HG02610 (cell line): ENCODE data around the gene PARP14.
"Not testable (repeated sequence)": the region's sequence is repeated elsewhere in the genome, so short reads cannot be mapped to it uniquely, and the experiment has no call there.

Source experiments
- ATAC-seq: cut with Tn5 transposase; IDR thresholded peaks from one replicate; pipeline ENCODE4 v1.9.1; 2021; ENCODE audit warnings: mild to moderate bottlenecking, moderate library complexity; ENCODE audit not compliant: unreplicated experiment

Gene PARP14, protein sequence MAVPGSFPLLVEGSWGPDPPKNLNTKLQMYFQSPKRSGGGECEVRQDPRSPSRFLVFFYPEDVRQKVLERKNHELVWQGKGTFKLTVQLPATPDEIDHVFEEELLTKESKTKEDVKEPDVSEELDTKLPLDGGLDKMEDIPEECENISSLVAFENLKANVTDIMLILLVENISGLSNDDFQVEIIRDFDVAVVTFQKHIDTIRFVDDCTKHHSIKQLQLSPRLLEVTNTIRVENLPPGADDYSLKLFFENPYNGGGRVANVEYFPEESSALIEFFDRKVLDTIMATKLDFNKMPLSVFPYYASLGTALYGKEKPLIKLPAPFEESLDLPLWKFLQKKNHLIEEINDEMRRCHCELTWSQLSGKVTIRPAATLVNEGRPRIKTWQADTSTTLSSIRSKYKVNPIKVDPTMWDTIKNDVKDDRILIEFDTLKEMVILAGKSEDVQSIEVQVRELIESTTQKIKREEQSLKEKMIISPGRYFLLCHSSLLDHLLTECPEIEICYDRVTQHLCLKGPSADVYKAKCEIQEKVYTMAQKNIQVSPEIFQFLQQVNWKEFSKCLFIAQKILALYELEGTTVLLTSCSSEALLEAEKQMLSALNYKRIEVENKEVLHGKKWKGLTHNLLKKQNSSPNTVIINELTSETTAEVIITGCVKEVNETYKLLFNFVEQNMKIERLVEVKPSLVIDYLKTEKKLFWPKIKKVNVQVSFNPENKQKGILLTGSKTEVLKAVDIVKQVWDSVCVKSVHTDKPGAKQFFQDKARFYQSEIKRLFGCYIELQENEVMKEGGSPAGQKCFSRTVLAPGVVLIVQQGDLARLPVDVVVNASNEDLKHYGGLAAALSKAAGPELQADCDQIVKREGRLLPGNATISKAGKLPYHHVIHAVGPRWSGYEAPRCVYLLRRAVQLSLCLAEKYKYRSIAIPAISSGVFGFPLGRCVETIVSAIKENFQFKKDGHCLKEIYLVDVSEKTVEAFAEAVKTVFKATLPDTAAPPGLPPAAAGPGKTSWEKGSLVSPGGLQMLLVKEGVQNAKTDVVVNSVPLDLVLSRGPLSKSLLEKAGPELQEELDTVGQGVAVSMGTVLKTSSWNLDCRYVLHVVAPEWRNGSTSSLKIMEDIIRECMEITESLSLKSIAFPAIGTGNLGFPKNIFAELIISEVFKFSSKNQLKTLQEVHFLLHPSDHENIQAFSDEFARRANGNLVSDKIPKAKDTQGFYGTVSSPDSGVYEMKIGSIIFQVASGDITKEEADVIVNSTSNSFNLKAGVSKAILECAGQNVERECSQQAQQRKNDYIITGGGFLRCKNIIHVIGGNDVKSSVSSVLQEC (N-terminal part only)

GRCh38 chr3:122680475-122681283, at the start of gene PARP14:
TSS of gene PARP14 (plus strand) at chr3:122680839. CDS start at chr3:122680884, 45 bp downstream.
- ATAC-seq, result peak; percentile 48

- ATAC-seq, result no peak
Measured at GRCh38 chr3:122635789-122636188, 44.9 kb upstream of the PARP14 start.

DNA sequence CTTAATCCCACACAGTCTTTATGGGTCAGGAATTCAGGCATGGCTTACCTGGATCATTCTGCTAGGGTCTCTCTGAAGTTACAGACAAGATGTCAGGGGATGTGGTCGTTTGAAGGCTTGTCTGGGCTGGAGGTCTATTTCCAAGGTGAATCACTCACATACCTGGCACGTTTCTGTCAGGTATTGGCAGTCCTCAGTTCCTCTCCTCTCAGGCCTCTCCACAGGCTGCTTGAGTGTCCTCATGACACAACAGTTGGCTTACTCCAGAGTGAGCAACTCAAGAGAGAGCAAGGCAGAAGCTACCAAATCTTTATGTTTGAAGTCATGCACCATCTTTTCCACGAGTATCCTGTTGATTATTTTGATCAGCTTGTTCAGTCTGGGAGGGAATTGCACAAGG, 43.9 kb upstream of the PARP14 start:
- no peak for ATAC-seq

- ATAC-seq, result no peak
Measured at GRCh38 chr3:122640437-122640999, 40.1 kb upstream of the PARP14 start.

- ATAC-seq, result peak; percentile 73
Measured at GRCh38 chr3:122642935-122643334, 37.7 kb upstream of the PARP14 start.

GRCh38 chr3:122646146-122646988, 34.3 kb upstream of the PARP14 start:
- ATAC-seq, result peak; percentile 57

GRCh38 chr3:122651233-122651907, 29.3 kb upstream of the PARP14 start:
- not testable (repeated sequence) for ATAC-seq

- ATAC-seq, result not testable (repeated sequence)
Measured at GRCh38 chr3:122651962-122652361, 28.7 kb upstream of the PARP14 start.

- not testable (repeated sequence) for ATAC-seq
Measured at GRCh38 chr3:122658336-122658735, 22.3 kb upstream of the PARP14 start.

DNA sequence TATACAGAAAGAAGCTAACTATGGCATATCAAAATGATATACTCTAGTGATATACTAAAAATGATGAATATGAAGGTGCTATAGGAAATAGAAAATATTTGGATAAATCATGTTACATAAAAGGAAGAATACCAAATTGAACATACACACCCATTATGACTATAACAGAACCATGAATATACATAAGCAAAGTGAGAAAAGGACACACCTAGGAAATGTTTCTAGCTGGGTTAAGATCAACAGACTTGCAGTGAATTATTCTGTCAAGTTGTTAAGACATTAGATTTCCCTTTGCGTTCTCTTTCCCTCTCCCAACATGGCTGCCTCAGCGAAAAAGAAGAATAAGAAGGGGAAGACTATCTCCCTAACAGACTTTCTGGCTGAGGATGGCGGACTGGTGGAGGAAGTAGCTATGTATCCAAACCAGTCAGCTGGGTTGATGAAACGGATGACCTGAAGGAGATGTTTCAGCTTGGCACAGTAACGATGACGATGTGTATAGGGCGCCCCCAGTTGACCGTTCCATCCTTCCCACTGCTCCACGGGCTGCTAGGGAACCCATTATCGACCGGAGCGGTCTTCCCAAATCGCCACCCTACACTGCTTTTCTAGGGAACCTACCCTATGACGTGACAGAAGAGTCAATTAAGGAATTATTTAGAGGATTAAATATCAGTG, 20.2 kb upstream of the PARP14 start:
- no peak for ATAC-seq

- no peak for ATAC-seq
Measured at GRCh38 chr3:122661633-122662032, 19.0 kb upstream of the PARP14 start.

- ATAC-seq, result no peak
Measured at GRCh38 chr3:122662505-122662904, 18.1 kb upstream of the PARP14 start.

GRCh38 chr3:122665226-122665786, 15.3 kb upstream of the PARP14 start:
- ATAC-seq, result no peak

DNA sequence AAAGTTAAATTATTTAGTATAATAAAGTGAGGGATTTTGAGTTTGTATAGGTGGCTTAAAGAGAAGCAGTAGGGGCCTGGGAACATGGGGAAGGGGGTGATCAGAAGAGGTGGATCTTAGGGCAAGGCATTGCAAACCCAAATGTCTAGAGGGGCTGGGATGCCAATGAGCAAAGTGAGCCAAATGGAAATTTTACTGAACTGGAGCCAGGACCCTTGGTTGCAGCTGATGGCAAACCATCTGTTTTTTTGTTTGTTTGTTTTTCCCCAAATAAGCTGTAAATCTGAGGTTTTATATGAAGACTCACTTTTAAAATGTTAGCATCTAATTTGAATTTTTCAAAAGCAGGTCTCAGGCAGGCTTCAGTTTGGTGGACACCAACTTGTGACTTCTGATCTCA, 14.8 kb upstream of the PARP14 start:
- ATAC-seq, result no peak

- ATAC-seq, result peak; percentile 99
Measured at GRCh38 chr3:122668930-122669730, 11.5 kb upstream of the PARP14 start.

- ATAC-seq, result no peak
Measured at GRCh38 chr3:122671553-122671952, 9.1 kb upstream of the PARP14 start.

- ATAC-seq, result no peak
Measured at GRCh38 chr3:122674339-122674738, 6.3 kb upstream of the PARP14 start.
